GM10266 (cell line): ENCODE results near the gene NSDHL.
A peak's percentile ranks its signal among the peaks of the same experiment; 100 is the strongest.

ENCODE experiments used
- DNase-seq: peaks from one replicate; pipeline ENCODE4 v3.0.0; 2012; ENCODE audit errors: extremely low spot score
- CTCF ChIP-seq: IDR thresholded peaks from 2 replicates; pipeline ENCODE4 v1.5.1; 2012; ENCODE audit warnings: mild to moderate bottlenecking, low read depth; ENCODE audit not compliant: control insufficient read depth, insufficient read depth; ENCODE audit errors: missing control alignments

NSDHL gene

GRCh38 chrX:152913346-152913745 is 82.5 kb downstream of the NSDHL start:
- no peak for TF ChIP-seq CTCF
- no peak for DNase-seq

- DNase-seq: no peak
These were observed 83.0 kb downstream of the NSDHL start for GRCh38 chrX:152913910-152914309.

GRCh38 chrX:152915541-152916241 is 84.8 kb downstream of the NSDHL start:
- TF ChIP-seq CTCF: peak; percentile 51
- peak; percentile 49 for DNase-seq

More at GRCh38 chrX:152913910-152914309, 83.0 kb downstream of the NSDHL start:
- TF ChIP-seq CTCF: no peak

- no peak for DNase-seq
- TF ChIP-seq CTCF: no peak
These were observed 87.1 kb downstream of the NSDHL start for GRCh38 chrX:152917656-152918579.

- no peak for DNase-seq
- no peak for TF ChIP-seq CTCF
These were observed 87.8 kb downstream of the NSDHL start for GRCh38 chrX:152918707-152919106.
